ENCODE results near the gene VWA1. TPM values are rescaled to one million over a fixed set of nuclear protein-coding genes. Genes with fewer than 3 reads are reported as not detected.
A peak's percentile ranks its signal among the peaks of the same experiment; 100 is the strongest.

The VWA1 gene
- total RNA-seq, 2 donors from 2014 or later = 40.1 to 81.5 TPM

DNA sequence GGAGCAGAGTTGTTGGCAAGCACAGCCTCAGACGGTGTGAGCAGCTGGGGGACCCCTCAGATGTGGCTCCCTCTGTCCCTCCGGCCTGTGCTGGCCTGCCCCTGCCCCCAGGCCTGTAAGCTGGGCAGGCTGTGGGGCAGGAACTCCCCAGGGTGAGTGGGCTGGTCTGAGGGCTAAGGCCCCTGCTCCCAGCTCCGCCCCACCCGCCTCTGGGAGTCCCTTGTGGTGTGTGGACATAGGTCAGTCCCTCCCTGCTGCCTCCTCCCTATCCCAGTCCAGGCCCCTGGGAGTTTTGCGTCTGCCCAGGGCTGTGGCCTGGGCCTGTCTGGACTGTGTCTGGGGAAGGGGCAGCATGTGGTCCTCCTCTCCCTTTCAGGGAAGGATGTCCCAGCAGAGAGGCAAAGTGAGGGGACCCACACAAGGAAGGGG, 3.6 kb upstream of the VWA1 start:
- intact Hi-C loops (cut with DNase I, micrococcal nuclease) = no loop called here
- ATAC-seq = peak; percentile 69
- DNase-seq = peak; percentile 76 to 85

DNA sequence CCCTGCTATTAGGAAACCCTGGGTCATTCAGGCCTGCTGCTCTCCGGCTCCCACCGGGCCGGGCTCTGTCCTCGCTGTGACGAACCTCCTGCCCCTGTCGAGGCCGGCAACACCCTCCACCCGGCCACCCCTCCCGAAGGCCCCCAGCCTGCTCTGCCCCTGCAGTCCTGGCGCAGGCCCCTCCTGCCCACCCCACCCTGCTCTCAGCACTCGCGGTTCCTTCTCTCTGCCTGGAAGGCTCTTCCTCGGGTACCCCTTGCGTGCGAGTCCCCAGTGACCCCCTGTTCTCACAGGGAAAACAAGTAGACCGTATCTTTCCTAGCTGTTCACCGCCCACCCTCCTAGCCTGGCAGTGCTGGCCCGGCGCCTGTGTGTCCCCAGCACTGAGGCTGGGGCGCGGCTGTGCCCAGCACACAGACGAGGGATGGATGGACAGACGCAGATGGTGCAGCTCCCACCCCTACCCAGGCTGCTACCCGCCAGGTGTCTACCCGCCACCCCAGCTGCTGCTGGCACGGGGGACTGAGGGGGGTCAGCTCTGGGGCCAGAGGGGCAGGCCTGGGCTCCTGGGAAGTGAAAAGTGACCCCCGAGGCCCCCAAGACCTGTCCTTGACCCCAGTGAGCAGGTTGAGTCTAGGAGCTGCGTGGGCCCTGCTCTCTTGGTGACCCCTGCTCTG, 3.1 kb upstream of the VWA1 start:
- ATAC-seq = no peak
- intact Hi-C loops (cut with DNase I, micrococcal nuclease) = no loop called here
- DNase-seq = peak; percentile 19 to 39

DNA sequence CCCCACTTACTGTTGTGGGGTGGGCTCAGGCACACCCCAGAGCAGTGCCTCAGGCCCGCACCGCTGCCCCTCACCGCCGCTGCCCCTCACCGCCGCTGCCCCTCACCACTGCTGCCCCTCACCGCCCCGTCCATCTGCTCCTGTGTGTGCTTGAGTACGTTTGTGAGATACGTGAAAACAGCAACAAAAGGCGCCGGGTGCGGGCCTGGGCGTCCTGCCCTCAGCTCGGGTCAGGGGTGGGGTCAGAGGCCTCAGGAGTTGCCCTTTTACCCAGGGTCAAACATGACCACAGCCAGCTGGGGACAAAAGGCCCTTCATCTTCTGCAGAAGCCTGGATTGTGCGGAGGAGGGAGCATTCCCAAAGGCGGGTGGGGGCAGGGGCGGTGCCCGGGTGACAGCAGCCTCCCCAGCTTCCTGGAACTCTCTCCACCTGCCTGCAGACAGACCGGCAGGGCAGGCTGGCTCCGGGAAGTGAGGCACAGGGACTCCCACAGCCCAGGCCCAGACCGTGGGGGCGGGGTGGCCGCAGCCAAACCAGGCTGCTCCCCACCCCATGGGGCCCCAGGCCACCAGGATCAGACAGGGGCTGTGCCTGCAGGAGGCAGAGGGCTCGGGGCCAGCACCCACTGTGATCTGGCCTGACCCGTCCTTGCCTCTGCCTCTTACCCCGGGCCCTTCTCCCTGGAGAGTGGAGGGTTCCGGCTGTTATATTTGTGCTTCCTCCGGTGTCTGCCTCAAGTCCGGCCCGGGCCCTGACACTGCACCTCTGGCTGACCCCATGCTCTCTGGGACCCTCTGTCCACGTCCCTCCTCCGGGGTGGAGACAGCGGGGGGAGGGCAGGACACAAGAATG, 2.3 kb upstream of the VWA1 start:
- ATAC-seq = peak; percentile 77
- DNase-seq = peak; percentile 93 to 95
- intact Hi-C loops (cut with DNase I, micrococcal nuclease) = no loop called here

DNA sequence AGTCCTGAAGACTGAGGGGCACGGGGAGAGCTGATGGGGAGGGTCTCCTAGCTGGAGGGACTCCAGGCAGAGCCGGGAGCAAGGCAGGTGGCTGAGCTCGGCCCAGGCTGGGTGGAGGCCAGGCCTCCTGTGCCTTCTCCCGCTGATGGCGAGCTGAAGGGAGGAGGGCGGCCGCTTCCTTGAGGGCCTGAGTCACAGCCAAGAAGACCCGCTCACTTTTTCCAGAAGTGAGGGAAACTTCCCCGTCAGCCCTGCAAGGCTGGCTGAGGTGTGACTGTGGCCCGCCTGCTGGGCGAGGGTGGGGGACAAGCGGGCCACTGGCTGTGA, 1.7 kb upstream of the VWA1 start:
- no peak for ATAC-seq
- intact Hi-C loops (cut with DNase I, micrococcal nuclease) = no loop called here
- peak; percentile 33 to 45 for DNase-seq

- DNase-seq (peak; percentile 35 to 66), ATAC-seq (no peak)
- intact Hi-C loops (cut with DNase I, micrococcal nuclease) = no loop called here
Observed at GRCh38 chr1:1434131-1434823, 1.2 kb upstream of the VWA1 start.

DNA sequence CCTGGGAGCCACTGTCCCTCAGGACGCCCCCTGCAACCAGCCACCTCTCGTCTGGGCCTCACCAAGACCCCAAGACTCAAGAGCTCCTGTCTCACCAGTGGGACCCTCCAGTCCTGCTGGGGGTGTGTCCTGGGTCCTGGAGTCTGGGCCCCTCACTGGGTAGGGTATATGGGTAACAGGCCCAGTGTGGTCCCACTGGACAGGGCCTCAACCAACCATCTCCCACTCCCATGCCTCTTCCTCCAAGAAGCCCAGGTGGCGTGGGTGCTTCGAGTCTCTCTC, 725 bp upstream of the VWA1 start:
- ATAC-seq = no peak
- intact Hi-C loops (cut with DNase I, micrococcal nuclease) = no loop called here
- DNase-seq = no peak

- ATAC-seq = no peak
- DNase-seq = no peak
- intact Hi-C loops (cut with DNase I, micrococcal nuclease) = no loop called here
Observed at GRCh38 chr1:1435911-1436629, 580 bp downstream of the VWA1 start.

- intact Hi-C loops (cut with DNase I, micrococcal nuclease) = no loop called here
- no peak for DNase-seq
- no peak for ATAC-seq
Observed at GRCh38 chr1:1436630-1437032, 1.1 kb downstream of the VWA1 start.

DNA sequence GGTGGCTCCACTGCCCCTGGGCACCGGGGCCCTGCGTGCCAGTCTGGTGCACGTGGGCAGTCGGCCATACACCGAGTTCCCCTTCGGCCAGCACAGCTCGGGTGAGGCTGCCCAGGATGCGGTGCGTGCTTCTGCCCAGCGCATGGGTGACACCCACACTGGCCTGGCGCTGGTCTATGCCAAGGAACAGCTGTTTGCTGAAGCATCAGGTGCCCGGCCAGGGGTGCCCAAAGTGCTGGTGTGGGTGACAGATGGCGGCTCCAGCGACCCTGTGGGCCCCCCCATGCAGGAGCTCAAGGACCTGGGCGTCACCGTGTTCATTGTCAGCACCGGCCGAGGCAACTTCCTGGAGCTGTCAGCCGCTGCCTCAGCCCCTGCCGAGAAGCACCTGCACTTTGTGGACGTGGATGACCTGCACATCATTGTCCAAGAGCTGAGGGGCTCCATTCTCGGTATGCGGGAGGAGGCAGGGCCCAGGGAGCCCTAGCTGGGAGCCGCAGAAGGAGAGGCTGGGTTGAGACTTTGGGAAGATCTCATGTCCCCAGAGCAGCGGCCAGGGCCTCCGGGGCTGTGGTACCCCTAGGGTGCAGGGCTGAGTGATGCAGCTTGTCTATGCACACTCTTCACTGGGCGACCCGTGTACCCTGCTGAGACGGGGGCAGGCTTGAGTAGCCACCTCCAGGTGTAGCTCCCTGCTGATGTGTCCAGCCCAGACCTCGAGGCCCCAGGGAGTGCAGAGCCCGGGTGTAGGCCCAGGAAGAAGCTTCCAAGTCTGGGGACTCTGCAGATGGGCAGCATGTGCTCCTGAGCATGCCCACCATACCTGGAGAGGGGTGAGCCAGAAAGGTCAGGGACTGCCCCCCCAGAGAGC, 1.8 kb downstream of the VWA1 start:
- intact Hi-C loops (cut with DNase I, micrococcal nuclease) = no loop called here

GRCh38 chr1:1437904-1438376, 2.5 kb downstream of the VWA1 start:
- ATAC-seq (peak; percentile 61), DNase-seq (peak; percentile 72 to 80)
- intact Hi-C loops (cut with DNase I, micrococcal nuclease) = no loop called here

More for the DNA sequence above, 1.8 kb downstream of the VWA1 start:
- peak in 1 of 2 donors; percentile 34 for DNase-seq
- no peak for ATAC-seq

GRCh38 chr1:1438531-1439381, 3.3 kb downstream of the VWA1 start:
- DNase-seq (no peak), ATAC-seq (no peak)
- intact Hi-C loops (cut with DNase I, micrococcal nuclease) = no loop called here

GRCh38 chr1:1439546-1440261, 4.2 kb downstream of the VWA1 start:
- intact Hi-C loops (cut with DNase I, micrococcal nuclease) = loop anchor here in 1 of 2 donors (5.0 kb wide), 1 partner anchor 63 kb away; no protein-coding TSS in a partner anchor

DNA sequence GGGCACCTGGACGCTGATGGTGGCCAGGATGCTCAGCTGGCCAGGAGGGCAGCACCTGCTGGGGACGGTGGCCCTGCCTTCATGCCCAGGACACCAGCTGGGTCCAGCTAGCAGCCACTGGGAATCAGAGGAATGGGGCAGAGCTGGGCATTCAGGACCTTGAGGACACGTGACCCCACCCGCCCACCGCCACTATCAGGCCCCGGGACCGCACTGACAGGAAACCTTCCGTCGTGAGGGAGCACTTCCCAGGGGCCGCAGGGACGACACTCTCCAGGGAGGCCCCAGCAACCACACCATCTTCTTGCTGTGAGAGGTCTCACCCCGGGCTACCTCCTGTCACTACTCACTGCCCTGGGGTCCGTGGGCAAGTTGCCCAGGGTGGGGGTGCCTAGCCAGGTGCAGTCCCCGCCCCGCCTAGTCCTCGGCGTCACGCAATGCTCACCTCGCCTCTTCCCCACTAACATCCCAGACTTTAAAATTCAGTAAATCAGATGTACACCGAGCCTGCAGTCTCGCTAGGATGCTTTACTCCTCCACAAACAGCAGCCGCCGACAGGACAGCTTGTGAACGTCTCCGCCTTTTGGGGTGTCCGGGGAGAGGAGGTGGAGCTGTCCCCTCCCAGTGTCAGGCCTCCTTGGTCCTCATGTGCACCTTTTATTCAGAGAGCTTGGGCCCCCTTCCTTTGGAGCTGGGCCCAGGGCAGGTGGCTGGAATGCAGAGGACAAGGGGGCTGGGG, 4.9 kb downstream of the VWA1 start:
- no peak for DNase-seq
- no peak for ATAC-seq
- intact Hi-C loops (cut with DNase I, micrococcal nuclease) = loop anchor here in 1 of 2 donors (5.0 kb wide), 1 partner anchor 62 kb away; no protein-coding TSS in a partner anchor

More at GRCh38 chr1:1439546-1440261, 4.2 kb downstream of the VWA1 start:
- no peak for DNase-seq
- no peak for ATAC-seq

- DNase-seq (peak; percentile 31 to 65), ATAC-seq (peak; percentile 62)
- intact Hi-C loops (cut with DNase I, micrococcal nuclease) = loop anchor here in 1 of 2 donors (5.0 kb wide), 1 partner anchor 61 kb away; no protein-coding TSS in a partner anchor
Observed at GRCh38 chr1:1441002-1441888, 5.8 kb downstream of the VWA1 start.
